Liver (tissue), 3 donors: Measurements from ENCODE around the gene SLC37A4.

Source experiments
- ATF3 ChIP-seq: IDR thresholded peaks from 2 replicates; pipeline ENCODE4 v1.6.1; 2016; ENCODE audit warnings: antibody characterized with exemption
- FOXA1 ChIP-seq: IDR thresholded peaks from 2 replicates; pipeline ENCODE4 v1.6.1; 2016; ENCODE audit warnings: antibody characterized with exemption
- TF ChIP-seq, protein P1 (sequence below): fragments of 150-350 bp; IDR thresholded peaks from 2 replicates; pipeline ENCODE4 v1.5.1; 2017; ENCODE audit warnings: improper control_type of control experiment, low read depth, low read length; ENCODE audit not compliant: missing input control
- TF ChIP-seq, protein P2 (sequence below): IDR thresholded peaks from 2 replicates; pipeline ENCODE4 v1.6.1; 2016; ENCODE audit warnings: antibody characterized with exemption
- donor health status: healthy.
- donor health status: healthy.

- TF ChIP-seq, protein P1, sequence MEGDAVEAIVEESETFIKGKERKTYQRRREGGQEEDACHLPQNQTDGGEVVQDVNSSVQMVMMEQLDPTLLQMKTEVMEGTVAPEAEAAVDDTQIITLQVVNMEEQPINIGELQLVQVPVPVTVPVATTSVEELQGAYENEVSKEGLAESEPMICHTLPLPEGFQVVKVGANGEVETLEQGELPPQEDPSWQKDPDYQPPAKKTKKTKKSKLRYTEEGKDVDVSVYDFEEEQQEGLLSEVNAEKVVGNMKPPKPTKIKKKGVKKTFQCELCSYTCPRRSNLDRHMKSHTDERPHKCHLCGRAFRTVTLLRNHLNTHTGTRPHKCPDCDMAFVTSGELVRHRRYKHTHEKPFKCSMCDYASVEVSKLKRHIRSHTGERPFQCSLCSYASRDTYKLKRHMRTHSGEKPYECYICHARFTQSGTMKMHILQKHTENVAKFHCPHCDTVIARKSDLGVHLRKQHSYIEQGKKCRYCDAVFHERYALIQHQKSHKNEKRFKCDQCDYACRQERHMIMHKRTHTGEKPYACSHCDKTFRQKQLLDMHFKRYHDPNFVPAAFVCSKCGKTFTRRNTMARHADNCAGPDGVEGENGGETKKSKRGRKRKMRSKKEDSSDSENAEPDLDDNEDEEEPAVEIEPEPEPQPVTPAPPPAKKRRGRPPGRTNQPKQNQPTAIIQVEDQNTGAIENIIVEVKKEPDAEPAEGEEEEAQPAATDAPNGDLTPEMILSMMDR = no peak
- TF ChIP-seq, protein P2, sequence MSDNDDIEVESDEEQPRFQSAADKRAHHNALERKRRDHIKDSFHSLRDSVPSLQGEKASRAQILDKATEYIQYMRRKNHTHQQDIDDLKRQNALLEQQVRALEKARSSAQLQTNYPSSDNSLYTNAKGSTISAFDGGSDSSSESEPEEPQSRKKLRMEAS = no peak
- TF ChIP-seq ATF3 (no peak), FOXA1 (no peak)
Observed at GRCh38 chr11:119047205-119047604, 16.5 kb upstream of the SLC37A4 start.
